PFSK-1 (cell line): ENCODE results near the gene NDST1.

ENCODE experiments used
- FOXP2 ChIP-seq: optimal IDR thresholded peaks from 2 replicates; pipeline ENCODE3; 2011; ENCODE audit warnings: borderline replicate concordance, control low read depth, inconsistent platforms; ENCODE audit not compliant: insufficient read depth; ENCODE audit errors: extremely low read length, extremely low read depth
- POLR2AphosphoS5 ChIP-seq: IDR thresholded peaks from 2 replicates; pipeline ENCODE4 v1.6.1; 2012; ENCODE audit warnings: low read depth, mild to moderate bottlenecking, control low read depth, low read length, moderate library complexity
- SIN3A ChIP-seq: IDR thresholded peaks from 2 replicates; pipeline ENCODE4 v1.6.1; 2012; ENCODE audit warnings: mild to moderate bottlenecking, low read length, moderate library complexity, borderline replicate concordance; ENCODE audit not compliant: insufficient read depth
- TAF1 ChIP-seq: IDR thresholded peaks from 2 replicates; pipeline ENCODE4 v1.6.1; 2012; ENCODE audit warnings: low read length, control low read depth, borderline replicate concordance; ENCODE audit not compliant: insufficient read depth
- TF ChIP-seq, protein P1 (sequence below), 2 experiments: IDR thresholded peaks; 2 replicates each; pipeline versions ENCODE4 v1.6.1 to v1.8.0; 2011 to 2012; ENCODE audit warnings: low read depth in 2 of 2, low read length in 2 of 2, control low read depth in 1 of 2, inconsistent platforms in 1 of 2, mild to moderate bottlenecking in 1 of 2, moderate library complexity in 1 of 2; ENCODE audit not compliant: insufficient read depth in 1 of 2

Gene NDST1

DNA sequence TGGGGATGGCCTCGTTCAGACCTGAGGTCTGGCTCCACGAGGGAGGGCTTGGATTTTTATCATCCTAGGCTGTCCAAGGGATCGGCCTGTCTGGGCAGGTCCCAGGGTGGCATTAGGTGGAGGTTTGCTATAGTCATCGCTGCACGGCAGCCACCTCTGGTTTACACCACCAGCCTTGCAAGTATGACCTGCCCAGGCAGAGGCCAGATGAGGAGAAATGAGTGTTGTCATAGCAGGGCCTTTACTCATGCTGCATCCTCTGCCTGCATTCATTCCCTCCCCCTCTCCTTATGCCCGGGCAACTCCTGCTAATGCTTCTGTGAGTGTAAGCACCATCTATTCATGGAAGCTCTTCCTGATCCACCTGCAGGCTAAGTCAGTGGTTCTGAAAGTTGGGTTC, 15.3 kb upstream of the NDST1 start:
- TF ChIP-seq SIN3A, result no peak
- TF ChIP-seq POLR2AphosphoS5, result no peak
- TF ChIP-seq, protein P1, sequence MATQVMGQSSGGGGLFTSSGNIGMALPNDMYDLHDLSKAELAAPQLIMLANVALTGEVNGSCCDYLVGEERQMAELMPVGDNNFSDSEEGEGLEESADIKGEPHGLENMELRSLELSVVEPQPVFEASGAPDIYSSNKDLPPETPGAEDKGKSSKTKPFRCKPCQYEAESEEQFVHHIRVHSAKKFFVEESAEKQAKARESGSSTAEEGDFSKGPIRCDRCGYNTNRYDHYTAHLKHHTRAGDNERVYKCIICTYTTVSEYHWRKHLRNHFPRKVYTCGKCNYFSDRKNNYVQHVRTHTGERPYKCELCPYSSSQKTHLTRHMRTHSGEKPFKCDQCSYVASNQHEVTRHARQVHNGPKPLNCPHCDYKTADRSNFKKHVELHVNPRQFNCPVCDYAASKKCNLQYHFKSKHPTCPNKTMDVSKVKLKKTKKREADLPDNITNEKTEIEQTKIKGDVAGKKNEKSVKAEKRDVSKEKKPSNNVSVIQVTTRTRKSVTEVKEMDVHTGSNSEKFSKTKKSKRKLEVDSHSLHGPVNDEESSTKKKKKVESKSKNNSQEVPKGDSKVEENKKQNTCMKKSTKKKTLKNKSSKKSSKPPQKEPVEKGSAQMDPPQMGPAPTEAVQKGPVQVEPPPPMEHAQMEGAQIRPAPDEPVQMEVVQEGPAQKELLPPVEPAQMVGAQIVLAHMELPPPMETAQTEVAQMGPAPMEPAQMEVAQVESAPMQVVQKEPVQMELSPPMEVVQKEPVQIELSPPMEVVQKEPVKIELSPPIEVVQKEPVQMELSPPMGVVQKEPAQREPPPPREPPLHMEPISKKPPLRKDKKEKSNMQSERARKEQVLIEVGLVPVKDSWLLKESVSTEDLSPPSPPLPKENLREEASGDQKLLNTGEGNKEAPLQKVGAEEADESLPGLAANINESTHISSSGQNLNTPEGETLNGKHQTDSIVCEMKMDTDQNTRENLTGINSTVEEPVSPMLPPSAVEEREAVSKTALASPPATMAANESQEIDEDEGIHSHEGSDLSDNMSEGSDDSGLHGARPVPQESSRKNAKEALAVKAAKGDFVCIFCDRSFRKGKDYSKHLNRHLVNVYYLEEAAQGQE (IDR thresholded peaks at IDR 0.05; ENCODE audit: insufficient read depth in 1 of 2, low read depth in 2 of 2, low read length in 2 of 2), result no peak
- no peak for TF ChIP-seq TAF1
- TF ChIP-seq FOXP2, result no peak

DNA sequence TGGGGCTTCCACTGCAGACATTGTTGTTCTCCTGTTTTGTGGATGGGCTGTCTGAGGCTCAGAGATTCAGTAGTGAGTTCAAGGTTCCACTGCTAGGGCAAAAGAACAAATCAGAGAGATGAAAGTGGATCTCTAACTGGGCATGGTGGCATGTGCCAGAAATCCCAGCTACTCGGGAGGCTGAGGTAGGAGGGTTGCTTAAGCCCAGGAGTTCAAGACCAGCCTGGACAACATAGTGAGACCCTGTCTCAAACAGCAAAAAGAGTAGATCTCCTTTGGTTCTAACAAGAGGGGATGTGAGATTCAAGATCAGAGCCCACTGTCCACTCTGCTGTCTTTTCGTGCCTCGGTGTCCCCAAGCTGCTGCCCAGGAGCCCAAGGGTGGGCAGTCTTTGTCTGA, 11.8 kb upstream of the NDST1 start:
- TF ChIP-seq TAF1 (no peak), SIN3A (no peak), POLR2AphosphoS5 (no peak), FOXP2 (no peak)
- TF ChIP-seq, protein P1 (IDR thresholded peaks at IDR 0.05; ENCODE audit: insufficient read depth in 1 of 2, low read depth in 2 of 2, low read length in 2 of 2), result no peak

DNA sequence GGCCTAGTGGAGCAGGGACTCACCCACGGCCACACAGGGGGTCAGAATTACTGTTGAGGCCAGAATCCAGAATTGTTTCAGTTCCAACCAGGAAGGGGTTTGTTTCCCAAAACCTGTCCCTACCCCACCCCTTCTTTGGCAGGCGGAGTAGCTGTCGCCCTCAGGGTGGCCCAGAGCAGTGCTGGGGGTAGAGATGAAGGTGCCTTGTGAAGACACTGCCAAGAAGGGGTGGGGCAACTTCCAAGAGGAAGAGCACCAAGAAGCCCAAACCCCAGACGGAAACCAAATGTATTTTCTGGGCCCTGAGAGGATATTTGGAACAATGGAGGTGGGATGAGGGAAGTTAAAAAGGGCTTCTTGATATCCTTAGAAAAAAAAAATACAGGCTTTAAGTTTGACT, 11.4 kb upstream of the NDST1 start:
- TF ChIP-seq FOXP2 (no peak), SIN3A (no peak)
- TF ChIP-seq, protein P1 (IDR thresholded peaks at IDR 0.05; ENCODE audit: insufficient read depth in 1 of 2, low read depth in 2 of 2, low read length in 2 of 2), result no peak

DNA sequence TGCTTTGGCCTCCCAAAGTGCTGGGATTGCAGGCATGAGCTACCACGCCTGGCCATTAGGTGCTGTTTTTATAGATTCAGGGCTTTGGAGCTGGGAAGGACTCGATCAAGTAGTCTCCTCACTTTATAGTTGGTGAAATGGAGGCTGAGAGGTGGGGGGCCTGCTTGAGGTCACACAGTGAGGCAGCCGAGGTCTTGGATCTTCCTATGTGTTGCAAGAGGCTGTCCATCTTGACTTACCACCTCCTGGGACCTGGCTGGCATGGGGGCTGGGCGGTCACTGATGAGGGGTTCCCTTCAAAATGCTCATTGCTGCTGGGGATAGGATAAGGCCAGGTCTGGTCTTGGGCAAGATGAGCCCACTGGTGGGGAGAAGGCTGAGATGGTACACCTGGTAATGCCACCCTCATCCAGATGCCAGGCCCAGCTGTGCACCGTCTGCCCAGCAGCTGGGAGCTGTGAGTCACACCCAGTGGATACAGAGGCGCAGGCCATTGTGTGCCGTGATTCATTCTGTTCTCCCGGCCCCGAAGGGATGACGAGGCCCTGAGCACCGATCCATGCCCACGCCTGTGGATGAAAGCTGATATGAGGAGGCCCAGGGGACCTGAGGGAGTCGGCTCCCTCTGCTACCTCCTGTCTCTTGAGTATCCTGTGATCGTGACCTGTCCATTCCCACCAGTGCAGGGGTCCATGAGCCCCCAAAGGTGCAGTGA, 10.5 kb upstream of the NDST1 start:
- TF ChIP-seq TAF1 (no peak), FOXP2 (peak; percentile 47)

DNA sequence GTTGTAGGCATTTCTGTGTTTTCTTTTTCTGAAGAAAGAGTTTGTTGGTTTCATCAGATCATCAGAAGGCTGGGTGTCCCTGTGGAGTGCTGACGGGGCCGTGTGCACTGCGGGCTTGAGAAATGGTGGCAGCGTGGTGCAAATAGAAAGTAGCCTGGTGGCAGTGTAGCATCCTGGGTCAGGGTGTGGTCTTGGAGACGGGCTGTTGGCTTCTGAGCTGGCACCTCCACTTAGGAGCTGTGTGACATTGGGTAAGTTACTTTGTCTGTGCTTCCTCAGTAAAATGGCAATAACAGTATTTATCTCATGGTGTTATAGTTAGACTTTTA, 10.0 kb upstream of the NDST1 start:
- TF ChIP-seq FOXP2 (no peak), SIN3A (no peak), TAF1 (no peak), POLR2AphosphoS5 (no peak)
- TF ChIP-seq, protein P1 (IDR thresholded peaks at IDR 0.05; ENCODE audit: insufficient read depth in 1 of 2, low read depth in 2 of 2, low read length in 2 of 2), result no peak

DNA sequence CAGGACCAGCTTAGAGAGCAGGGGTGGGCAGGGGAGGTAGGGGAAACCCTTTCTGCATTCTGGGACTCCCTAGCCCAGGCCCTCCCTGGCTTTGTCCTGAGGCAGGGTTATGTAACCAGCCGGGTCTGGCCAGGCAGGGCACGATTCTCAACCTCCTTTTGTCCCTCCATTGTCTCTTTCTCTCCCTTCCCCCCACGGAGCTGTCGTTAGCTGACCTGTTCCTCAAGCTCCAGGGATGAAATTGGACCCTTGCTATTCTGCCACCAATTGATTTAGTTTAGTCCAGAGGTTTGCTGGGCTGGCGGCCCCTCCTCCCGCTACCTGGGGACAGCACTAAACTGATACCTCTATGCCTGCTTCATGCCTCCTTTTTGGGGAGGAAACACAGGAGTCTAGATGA, 9.4 kb upstream of the NDST1 start:
- TF ChIP-seq FOXP2, result no peak
- TF ChIP-seq SIN3A, result no peak
- TF ChIP-seq, protein P1 (IDR thresholded peaks at IDR 0.05; ENCODE audit: insufficient read depth in 1 of 2, low read depth in 2 of 2, low read length in 2 of 2), result no peak
- TF ChIP-seq TAF1, result no peak
- no peak for TF ChIP-seq POLR2AphosphoS5
